ACC112 (cell line): ENCODE data around the gene THBS1.

Source experiments
- H2AFZ ChIP-seq: fragments of 200-600 bp; sonication (generic); one replicate; pipeline ENCODE4 v1.6.0; 2017; ENCODE audit warnings: antibody characterized with exemption, low read length; ENCODE audit not compliant: unreplicated experiment
- H3K27ac ChIP-seq: fragments of 200-600 bp; sonication (generic); 2 replicates; pipeline ENCODE4 v1.5.1; 2014; ENCODE audit warnings: low read depth, mild to moderate bottlenecking, antibody characterized with exemption, low read length, moderate library complexity
- H3K27me3 ChIP-seq: fragments of 200-600 bp; sonication (generic); 2 replicates; pipeline ENCODE4 v1.6.1; 2014; ENCODE audit warnings: mild to moderate bottlenecking, antibody characterized with exemption, low read length, moderate library complexity, mixed read lengths; ENCODE audit not compliant: insufficient read depth
- H3K36me3 ChIP-seq: fragments of 200-600 bp; sonication (generic); 2 replicates; pipeline ENCODE4 v1.6.1; 2016; ENCODE audit warnings: mild to moderate bottlenecking, antibody characterized with exemption, low read length, moderate library complexity, mixed read lengths; ENCODE audit not compliant: insufficient read depth
- H3K4me1 ChIP-seq: fragments of 200-600 bp; sonication (generic); one replicate; pipeline ENCODE4 v1.6.1; 2016; ENCODE audit warnings: low read length, mixed read lengths; ENCODE audit not compliant: insufficient read depth, unreplicated experiment, control insufficient read depth
- H3K4me3 ChIP-seq: fragments of 200-600 bp; sonication (generic); 2 replicates; pipeline ENCODE4 v1.5.1; 2014; ENCODE audit warnings: mild to moderate bottlenecking, low read depth, low read length
- H3K79me2 ChIP-seq: fragments of 200-600 bp; sonication (generic); one replicate; pipeline ENCODE4 v1.6.0; 2016; ENCODE audit warnings: low read length; ENCODE audit not compliant: control insufficient read depth, unreplicated experiment, insufficient read depth

THBS1 gene

DNA sequence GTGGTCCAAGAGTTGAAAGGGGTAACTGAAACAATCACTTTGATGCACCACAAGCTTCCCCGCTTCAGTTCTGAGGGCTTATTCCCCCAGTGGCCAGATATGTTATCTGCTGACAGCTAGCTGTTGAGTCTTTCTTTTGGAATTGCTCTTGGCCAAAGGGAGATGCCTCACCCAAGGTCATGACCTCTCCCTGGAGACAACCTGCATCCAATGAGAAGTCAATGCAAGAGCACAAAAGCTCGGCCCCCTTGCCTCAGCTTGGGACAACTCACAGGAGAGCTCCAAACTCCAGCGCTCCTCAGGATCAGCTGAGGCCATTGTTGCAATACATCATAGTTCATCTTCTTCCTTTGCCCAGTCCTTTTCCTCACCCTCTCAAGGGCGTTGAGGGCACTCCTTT lies 31.0 kb upstream of the THBS1 start:
- Histone ChIP-seq H3K36me3 (no peaks in the 10 kb centered on the region), H3K27me3 (peaks cover 10% of the 10 kb centered on the region; the same call in 1 of the 2 replicates), H3K4me3 (no peak overlapping the region), H3K79me2 (no peaks in the 10 kb centered on the region), H2AFZ (no peak overlapping the region), H3K4me1 (no peaks in the 10 kb centered on the region), H3K27ac (no peak overlapping the region)

DNA sequence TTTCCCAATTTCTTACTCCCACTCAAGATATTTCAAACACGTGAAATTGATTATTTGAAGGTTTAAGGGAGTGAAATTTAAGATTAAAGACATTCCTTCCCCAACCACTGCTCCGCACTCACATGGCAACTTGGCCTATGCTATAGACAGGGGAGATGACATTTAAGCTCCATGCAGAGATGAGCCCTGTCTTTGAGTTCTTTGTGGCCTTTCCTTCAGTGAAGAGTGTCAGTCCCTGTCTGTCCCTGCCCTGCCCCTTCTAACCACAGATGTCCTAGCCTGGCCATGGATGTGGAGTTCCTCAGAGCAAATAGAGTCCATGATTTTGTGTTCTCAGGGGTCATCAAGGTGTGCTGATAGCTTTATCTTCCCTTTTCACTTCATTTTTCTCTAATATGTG lies 29.4 kb upstream of the THBS1 start:
- Histone ChIP-seq H3K36me3 (no peaks in the 10 kb centered on the region), H3K27me3 (peaks cover 10% of the 10 kb centered on the region; the same call in 1 of the 2 replicates), H3K79me2 (no peaks in the 10 kb centered on the region), H3K4me1 (no peaks in the 10 kb centered on the region), H3K27ac (no peak overlapping the region), H3K4me3 (no peak overlapping the region), H2AFZ (no peak overlapping the region)

DNA sequence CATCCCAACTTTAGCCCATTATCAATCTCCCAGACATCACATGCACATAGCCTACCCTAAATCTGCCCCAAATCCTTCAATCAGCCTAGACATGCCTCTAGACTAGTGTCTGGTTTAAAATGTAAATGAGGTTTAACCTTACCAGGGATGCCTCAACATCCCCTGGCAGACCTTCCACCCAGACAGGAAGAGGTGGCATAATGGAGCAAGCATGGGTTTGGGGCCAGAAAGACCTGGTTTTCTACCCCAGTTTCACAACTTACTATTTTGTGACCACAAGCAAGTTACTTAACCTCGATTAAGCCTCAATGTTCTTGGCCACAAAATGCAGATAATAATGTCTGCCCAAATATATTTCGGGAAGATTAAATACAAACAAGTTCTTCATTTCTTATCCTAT lies 28.3 kb upstream of the THBS1 start:
- Histone ChIP-seq H3K4me1 (no peaks in the 10 kb centered on the region), H3K79me2 (no peaks in the 10 kb centered on the region), H3K27ac (no peak overlapping the region), H3K27me3 (peaks cover 10% of the 10 kb centered on the region; the same call in 1 of the 2 replicates), H3K4me3 (no peak overlapping the region), H3K36me3 (no peaks in the 10 kb centered on the region), H2AFZ (no peak overlapping the region)

DNA sequence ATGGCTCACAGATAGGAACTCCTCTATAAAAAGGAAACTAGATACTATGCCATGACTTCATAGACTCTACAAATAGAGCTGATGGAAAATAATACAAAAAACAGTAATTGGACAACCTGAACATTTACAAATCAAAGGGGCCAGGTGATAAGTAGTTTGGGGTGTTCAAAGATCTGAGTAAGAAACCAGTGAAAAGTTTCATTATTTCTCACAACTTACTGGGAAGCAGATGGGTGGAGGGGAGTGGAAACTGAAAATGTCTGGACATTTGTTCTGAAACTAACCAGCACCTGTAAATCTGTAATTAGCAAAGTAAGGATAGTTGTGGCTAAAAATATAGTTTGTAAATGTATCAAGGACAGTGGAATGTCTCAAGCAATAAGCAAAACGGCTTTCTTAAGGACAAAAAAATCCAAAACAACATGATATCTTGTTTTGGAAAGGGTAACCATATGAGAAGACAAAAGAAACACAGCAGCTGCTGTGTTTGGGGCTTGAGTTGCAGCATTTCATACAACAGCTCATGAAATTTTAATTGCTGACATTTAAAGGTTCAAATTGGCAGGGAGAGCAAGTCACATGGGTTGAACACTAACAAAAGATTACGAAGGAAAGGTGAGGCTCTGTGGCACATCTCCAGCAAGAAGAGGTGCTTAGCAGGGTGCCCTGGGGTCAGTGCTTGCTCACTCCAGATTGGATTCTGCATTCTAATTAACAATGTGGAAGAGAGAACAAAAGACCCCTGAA lies 26.8 kb upstream of the THBS1 start:
- no peaks in the 10 kb centered on the region for H3K4me1 ChIP-seq
- H3K27ac ChIP-seq, result no peak overlapping the region
- H3K36me3 ChIP-seq, result no peaks in the 10 kb centered on the region
- no peak overlapping the region for H3K4me3 ChIP-seq
- H3K79me2 ChIP-seq, result no peaks in the 10 kb centered on the region
- peaks cover 10% of the 10 kb centered on the region; the same call in 1 of the 2 replicates for H3K27me3 ChIP-seq
- no peak overlapping the region for H2AFZ ChIP-seq

DNA sequence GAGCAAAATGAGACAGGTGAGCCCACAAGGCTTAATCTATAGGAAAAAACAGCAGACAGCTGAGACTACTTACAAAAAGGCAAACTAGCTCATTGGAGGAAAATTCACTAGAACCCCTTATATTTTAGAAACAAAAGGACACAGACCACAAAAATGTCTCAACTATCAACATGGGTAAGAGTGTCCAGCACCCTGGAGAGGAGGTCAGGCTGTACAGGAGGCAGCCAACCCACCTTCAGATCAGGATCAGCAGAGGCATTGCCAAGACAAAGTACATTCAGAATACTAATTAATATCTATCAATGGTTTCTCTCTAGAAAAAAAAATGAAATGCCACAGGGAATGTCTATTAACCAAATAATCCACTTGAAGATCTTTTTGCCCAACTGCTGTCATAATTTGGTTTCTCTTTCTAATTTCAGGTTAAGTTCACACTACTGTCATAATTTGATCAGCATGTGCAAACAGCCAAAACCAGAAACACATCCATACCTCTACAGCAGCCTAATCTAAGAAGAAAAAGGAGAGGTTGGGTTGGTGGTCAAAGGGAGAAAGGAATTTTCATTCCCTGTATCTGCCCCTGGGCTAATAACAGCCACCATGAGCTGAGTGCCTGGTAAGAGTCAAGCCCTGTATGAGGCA lies 26.0 kb upstream of the THBS1 start:
- Histone ChIP-seq H3K4me1 (no peaks in the 10 kb centered on the region), H3K27ac (no peak overlapping the region), H3K79me2 (no peaks in the 10 kb centered on the region), H3K27me3 (peaks cover 5% of the 10 kb centered on the region; the same call in 1 of the 2 replicates), H3K4me3 (no peak overlapping the region), H2AFZ (no peak overlapping the region), H3K36me3 (no peaks in the 10 kb centered on the region)

DNA sequence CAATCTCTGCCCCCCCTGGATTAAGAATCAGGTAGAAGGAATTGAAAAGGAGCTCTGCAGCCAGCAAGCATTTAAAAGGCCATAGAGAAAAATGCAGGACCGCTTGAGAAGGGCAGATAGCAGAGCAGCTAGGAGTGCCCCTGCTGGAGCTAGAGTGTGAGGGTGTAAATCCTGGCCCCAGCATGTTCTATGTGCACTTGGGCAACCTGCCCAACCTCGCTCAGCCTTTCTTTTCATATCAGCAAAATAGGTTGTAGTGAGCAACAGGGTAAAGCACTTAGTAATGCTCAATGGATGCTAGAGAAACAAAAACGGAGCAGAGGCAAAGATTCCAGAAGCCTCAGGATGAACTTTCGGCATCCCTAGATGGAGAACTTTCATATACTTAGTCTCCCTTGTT lies 25.0 kb upstream of the THBS1 start:
- peaks cover 3% of the 10 kb centered on the region; the same call in 1 of the 2 replicates for H3K27me3 ChIP-seq
- H3K4me1 ChIP-seq, result no peaks in the 10 kb centered on the region
- H2AFZ ChIP-seq, result no peak overlapping the region
- no peak overlapping the region for H3K4me3 ChIP-seq
- H3K36me3 ChIP-seq, result no peaks in the 10 kb centered on the region
- H3K27ac ChIP-seq, result no peak overlapping the region
- H3K79me2 ChIP-seq, result no peaks in the 10 kb centered on the region

GRCh38 chr15:39556461-39556860 lies 24.4 kb upstream of the THBS1 start:
- Histone ChIP-seq H2AFZ (no peak overlapping the region), H3K4me1 (no peaks in the 10 kb centered on the region), H3K27ac (no peak overlapping the region), H3K4me3 (no peak overlapping the region), H3K79me2 (no peaks in the 10 kb centered on the region), H3K36me3 (no peaks in the 10 kb centered on the region), H3K27me3 (no peaks in the 10 kb centered on the region)

- Histone ChIP-seq H3K4me3 (no peak overlapping the region), H3K79me2 (no peaks in the 10 kb centered on the region), H3K27me3 (no peaks in the 10 kb centered on the region), H2AFZ (no peak overlapping the region), H3K36me3 (no peaks in the 10 kb centered on the region), H3K4me1 (no peaks in the 10 kb centered on the region), H3K27ac (no peak overlapping the region)
Measured at GRCh38 chr15:39558421-39558820, 22.5 kb upstream of the THBS1 start.

DNA sequence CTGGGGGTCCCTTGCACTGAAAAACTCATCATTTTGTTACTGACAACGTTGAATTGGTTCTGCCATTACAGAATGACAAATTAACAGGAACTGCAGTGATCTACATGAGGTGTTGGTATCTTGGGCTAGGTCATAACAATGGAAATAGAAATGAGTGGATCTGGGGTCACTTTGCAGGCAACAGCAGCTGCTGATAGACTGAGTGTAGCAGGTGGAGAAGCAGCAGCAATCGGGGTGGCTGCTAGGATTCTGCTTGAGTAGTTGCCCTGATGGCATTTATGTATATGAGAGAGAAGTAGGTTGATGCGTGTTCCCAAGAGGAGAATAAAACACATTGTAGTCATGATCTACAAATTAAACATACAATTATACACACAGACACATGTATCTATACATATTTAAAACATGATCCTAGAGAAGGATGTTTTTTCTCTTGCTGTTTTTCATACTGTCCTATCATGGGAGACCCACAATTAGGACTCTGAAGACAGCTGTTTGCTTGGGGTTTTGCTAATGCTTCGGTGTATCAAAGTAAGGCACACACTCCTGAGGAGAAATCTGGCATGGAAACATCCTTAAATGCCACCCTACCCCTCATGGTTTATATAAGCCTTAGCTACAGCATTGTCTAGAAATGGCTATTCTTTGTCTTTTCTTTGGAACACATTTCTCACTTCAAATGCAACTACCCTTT lies 15.8 kb upstream of the THBS1 start:
- Histone ChIP-seq H3K4me1 (no peaks in the 10 kb centered on the region), H3K27ac (no peak overlapping the region), H3K36me3 (no peaks in the 10 kb centered on the region), H3K79me2 (no peaks in the 10 kb centered on the region), H2AFZ (no peak overlapping the region), H3K4me3 (no peak overlapping the region), H3K27me3 (no peaks in the 10 kb centered on the region)

GRCh38 chr15:39565851-39566250 lies 15.0 kb upstream of the THBS1 start:
- H2AFZ ChIP-seq, result no peak overlapping the region
- no peaks in the 10 kb centered on the region for H3K27me3 ChIP-seq
- H3K4me1 ChIP-seq, result no peaks in the 10 kb centered on the region
- H3K4me3 ChIP-seq, result no peak overlapping the region
- no peak overlapping the region for H3K27ac ChIP-seq
- H3K79me2 ChIP-seq, result no peaks in the 10 kb centered on the region
- H3K36me3 ChIP-seq, result no peaks in the 10 kb centered on the region
